MM.1S (cell line): ENCODE measurements around the gene CLASP1.

Source experiments
- DNase-seq: peaks from one replicate; pipeline ENCODE4 v3.0.0-alpha.2; 2015
- H2AFZ ChIP-seq: fragments of 300-600 bp; sonication (generic); 2 replicates; pipeline ENCODE4 v1.6.0; 2016; ENCODE audit warnings: antibody characterized with exemption, low read length
- H3F3A ChIP-seq: fragments of 300-600 bp; sonication (generic); 2 replicates; pipeline ENCODE4 v1.6.1; 2016; ENCODE audit warnings: mild to moderate bottlenecking, antibody characterized with exemption, low read length, moderate library complexity, mixed read lengths; ENCODE audit not compliant: insufficient read depth
- H3K27ac ChIP-seq: fragments of 300-600 bp; sonication (generic); 2 replicates; pipeline ENCODE4 v1.5.1; 2016; ENCODE audit warnings: mild to moderate bottlenecking, low read length
- H3K27me3 ChIP-seq: fragments of 300-600 bp; sonication (generic); replicated peaks from 2 replicates; pipeline ENCODE4 v1.6.0; 2016; ENCODE audit warnings: low read length; ENCODE audit not compliant: insufficient read depth
- H3K36me3 ChIP-seq: fragments of 300-600 bp; sonication (generic); replicated peaks from 2 replicates; pipeline ENCODE4 v1.6.1; 2016; ENCODE audit warnings: mild to moderate bottlenecking, low read length, mixed read lengths; ENCODE audit not compliant: insufficient read depth
- H3K4me1 ChIP-seq: fragments of 300-600 bp; sonication (generic); 2 replicates; pipeline ENCODE4 v1.6.1; 2016; ENCODE audit warnings: low read length, mixed read lengths
- H3K4me2 ChIP-seq: fragments of 300-600 bp; sonication (generic); 2 replicates; pipeline ENCODE4 v1.6.0; 2016; ENCODE audit warnings: low read depth, low read length
- H3K4me3 ChIP-seq: fragments of 300-600 bp; sonication (generic); 2 replicates; pipeline ENCODE4 v1.5.1; 2016; ENCODE audit warnings: low read length, mixed read lengths
- H3K79me2 ChIP-seq: fragments of 300-600 bp; sonication (generic); 2 replicates; pipeline ENCODE4 v1.6.1; 2016; ENCODE audit warnings: mixed run types, low read length, mixed read lengths
- H3K9ac ChIP-seq: fragments of 300-600 bp; sonication (generic); 2 replicates; pipeline ENCODE4 v1.6.1; 2016; ENCODE audit warnings: low read length, mixed read lengths
- H3K9me2 ChIP-seq: fragments of 300-600 bp; sonication (generic); replicated peaks from 2 replicates; pipeline ENCODE4 v1.6.1; 2016; ENCODE audit warnings: mild to moderate bottlenecking, low read length, mixed read lengths; ENCODE audit not compliant: insufficient read depth
- H3K9me3 ChIP-seq: fragments of 300-600 bp; sonication (generic); replicated peaks from 2 replicates; pipeline ENCODE4 v1.6.1; 2016; ENCODE audit warnings: mild to moderate bottlenecking, low read length, mixed read lengths; ENCODE audit not compliant: insufficient read depth
- H4K20me1 ChIP-seq: fragments of 300-600 bp; sonication (generic); 2 replicates; pipeline ENCODE4 v1.6.1; 2016; ENCODE audit warnings: mild to moderate bottlenecking, low read length, moderate library complexity, mixed read lengths; ENCODE audit not compliant: insufficient read depth
- EZH2 ChIP-seq: fragments of 300-600 bp; sonication (generic); optimal IDR thresholded peaks from 2 replicates; pipeline ENCODE3; 2017; ENCODE audit warnings: low read depth, mild to moderate bottlenecking, antibody characterized with exemption, low read length, mixed read lengths
- EZH2phosphoT487 ChIP-seq: fragments of 300-600 bp; sonication (generic); IDR thresholded peaks from 2 replicates; pipeline ENCODE4 v1.6.1; 2018; ENCODE audit warnings: antibody characterized with exemption, low read length
- TF ChIP-seq, protein P1 (sequence below): fragments of 300-600 bp; sonication (generic); IDR thresholded peaks from 2 replicates; pipeline ENCODE4 v1.5.1; 2016; ENCODE audit warnings: antibody characterized with exemption, low read length, mixed read lengths

CLASP1 gene

DNA sequence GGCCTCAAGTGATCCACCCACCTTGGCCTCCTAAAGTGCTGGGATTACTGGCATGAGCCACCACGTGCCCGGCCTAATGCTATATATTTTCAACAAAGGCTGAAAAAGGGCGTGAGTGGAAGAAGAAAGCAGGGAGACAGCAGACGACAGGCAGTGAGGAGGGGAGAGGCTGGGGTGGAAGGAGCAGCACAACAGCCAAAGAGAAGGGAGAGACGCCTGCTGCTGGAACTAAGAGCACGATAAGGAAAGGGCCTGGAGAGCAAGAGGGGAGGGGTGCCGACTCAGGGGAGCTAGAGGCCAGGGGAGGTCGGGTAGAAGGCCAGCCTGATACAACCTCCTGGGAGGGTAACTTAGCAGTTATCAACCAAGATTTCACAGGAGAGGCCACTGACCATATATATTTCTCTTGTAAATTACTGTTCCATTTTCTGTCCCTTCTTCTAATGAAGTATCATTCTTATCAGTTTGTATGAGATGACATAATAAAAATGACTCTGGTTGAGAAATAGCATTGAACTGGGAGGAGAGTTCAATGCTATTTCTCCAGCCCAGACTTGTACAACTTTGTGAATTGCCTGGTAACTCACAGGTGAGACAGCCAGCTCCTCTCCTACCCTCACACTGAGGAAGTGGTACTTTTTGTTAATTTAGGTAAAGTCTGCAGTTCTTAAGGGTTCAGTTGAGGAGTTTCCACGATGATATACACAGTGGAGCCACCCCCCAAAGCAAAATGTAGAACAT is 124.4 kb downstream of the CLASP1 start:
- H3K27ac ChIP-seq: no peak overlapping the region
- H3K4me1 ChIP-seq: 0 out of 2 replicates have a peak, but pooled peaks cover 9% of the 10 kb centered on the region
- H2AFZ ChIP-seq: no peak overlapping the region
- H3K4me3 ChIP-seq: no peak overlapping the region
- TF ChIP-seq EZH2 (no peak), EZH2phosphoT487 (no peak)
- TF ChIP-seq, protein P1, sequence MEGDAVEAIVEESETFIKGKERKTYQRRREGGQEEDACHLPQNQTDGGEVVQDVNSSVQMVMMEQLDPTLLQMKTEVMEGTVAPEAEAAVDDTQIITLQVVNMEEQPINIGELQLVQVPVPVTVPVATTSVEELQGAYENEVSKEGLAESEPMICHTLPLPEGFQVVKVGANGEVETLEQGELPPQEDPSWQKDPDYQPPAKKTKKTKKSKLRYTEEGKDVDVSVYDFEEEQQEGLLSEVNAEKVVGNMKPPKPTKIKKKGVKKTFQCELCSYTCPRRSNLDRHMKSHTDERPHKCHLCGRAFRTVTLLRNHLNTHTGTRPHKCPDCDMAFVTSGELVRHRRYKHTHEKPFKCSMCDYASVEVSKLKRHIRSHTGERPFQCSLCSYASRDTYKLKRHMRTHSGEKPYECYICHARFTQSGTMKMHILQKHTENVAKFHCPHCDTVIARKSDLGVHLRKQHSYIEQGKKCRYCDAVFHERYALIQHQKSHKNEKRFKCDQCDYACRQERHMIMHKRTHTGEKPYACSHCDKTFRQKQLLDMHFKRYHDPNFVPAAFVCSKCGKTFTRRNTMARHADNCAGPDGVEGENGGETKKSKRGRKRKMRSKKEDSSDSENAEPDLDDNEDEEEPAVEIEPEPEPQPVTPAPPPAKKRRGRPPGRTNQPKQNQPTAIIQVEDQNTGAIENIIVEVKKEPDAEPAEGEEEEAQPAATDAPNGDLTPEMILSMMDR: no peak
- H3F3A ChIP-seq: peaks cover 5% of the 10 kb centered on the region; the same call in 1 of the 2 replicates
- no peak for DNase-seq
- no peak overlapping the region for H3K4me2 ChIP-seq
- H3K9me3 ChIP-seq: no peaks in the 10 kb centered on the region
- no peaks in the 10 kb centered on the region for H3K27me3 ChIP-seq
- H3K36me3 ChIP-seq: no peaks in the 10 kb centered on the region; the same call in 1 of the 2 replicates
- no peak overlapping the region for H3K9ac ChIP-seq
- H3K9me2 ChIP-seq: no peaks in the 10 kb centered on the region
- H4K20me1 ChIP-seq: no peaks in the 10 kb centered on the region
- H3K79me2 ChIP-seq: peaks cover 41% of the 10 kb centered on the region

DNA sequence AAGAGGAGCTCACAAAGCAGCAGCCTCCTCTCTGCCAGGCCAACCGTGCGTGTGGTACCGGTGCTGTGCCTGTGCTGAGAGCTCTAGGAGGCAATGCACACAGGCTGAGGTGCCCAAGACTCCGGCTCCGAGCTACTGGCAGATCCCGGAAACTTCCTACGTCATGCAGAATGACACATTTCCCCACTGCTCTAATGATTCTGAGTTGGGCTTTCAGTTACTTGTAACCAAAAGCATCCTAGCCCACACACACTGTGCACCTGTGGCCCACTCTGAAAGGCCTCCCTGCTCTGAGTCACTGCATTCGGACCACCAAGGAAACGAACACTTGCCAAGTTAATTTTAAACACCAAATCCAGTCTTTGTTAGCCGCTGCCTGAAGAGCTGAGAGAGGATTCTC is 127.9 kb downstream of the CLASP1 start:
- Histone ChIP-seq H3F3A (no peaks in the 10 kb centered on the region), H3K4me2 (no peak overlapping the region), H3K4me1 (no peaks in the 10 kb centered on the region), H3K27me3 (no peaks in the 10 kb centered on the region), H3K36me3 (no peaks in the 10 kb centered on the region; the same call in 1 of the 2 replicates), H3K9me3 (no peaks in the 10 kb centered on the region), H3K27ac (no peak overlapping the region), H4K20me1 (no peaks in the 10 kb centered on the region), H3K79me2 (peaks cover 8% of the 10 kb centered on the region; the same call in 1 of the 2 replicates), H3K9ac (no peak overlapping the region), H3K4me3 (no peak overlapping the region), H3K9me2 (no peaks in the 10 kb centered on the region), H2AFZ (no peak overlapping the region)
- DNase-seq: no peak
- TF ChIP-seq EZH2: no peak
- TF ChIP-seq, protein P1: no peak
- TF ChIP-seq EZH2phosphoT487: no peak

DNA sequence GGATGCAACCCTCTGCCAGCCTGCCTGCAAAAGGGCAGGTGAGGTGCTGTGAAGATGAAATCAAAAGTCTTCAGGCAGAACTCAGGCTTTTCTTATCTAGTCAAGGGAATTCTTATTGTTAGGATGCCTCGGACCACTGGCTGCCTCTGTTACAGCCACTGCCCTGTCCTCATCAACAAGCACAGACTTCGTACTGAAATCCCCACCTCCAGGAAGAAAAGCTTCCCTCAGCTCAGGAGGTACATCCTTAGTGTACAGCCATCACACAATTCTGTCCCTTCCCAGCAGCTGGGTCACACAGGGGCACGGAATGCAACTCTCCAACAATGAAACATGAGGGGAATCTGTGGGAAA is 128.6 kb downstream of the CLASP1 start:
- no peaks in the 10 kb centered on the region for H3K9me3 ChIP-seq
- no peak for TF ChIP-seq EZH2
- no peak overlapping the region for H3K27ac ChIP-seq
- H3K4me1 ChIP-seq: no peaks in the 10 kb centered on the region
- H3K4me2 ChIP-seq: no peak overlapping the region
- H3K4me3 ChIP-seq: no peak overlapping the region
- H3F3A ChIP-seq: no peaks in the 10 kb centered on the region
- 0 out of 2 replicates have a peak, but pooled peaks cover under 1% of the 10 kb centered on the region for H3K79me2 ChIP-seq
- H3K36me3 ChIP-seq: no peaks in the 10 kb centered on the region; the same call in 1 of the 2 replicates
- no peak overlapping the region for H3K9ac ChIP-seq
- no peaks in the 10 kb centered on the region for H3K27me3 ChIP-seq
- no peak overlapping the region for H2AFZ ChIP-seq
- H3K9me2 ChIP-seq: no peaks in the 10 kb centered on the region
- H4K20me1 ChIP-seq: no peaks in the 10 kb centered on the region
- no peak for DNase-seq
